ENCODE results near the gene METAP1D. TPM values are rescaled to one million over a fixed set of nuclear protein-coding genes. Genes with fewer than 3 reads are reported as not detected.

Gene METAP1D
- total RNA-seq, 2 donors from 2014 or later, result 11.6 to 13.6 TPM

GRCh38 chr2:172098287-172098649 is 98.5 kb downstream of the METAP1D start:
- peaks cover 20% of the 10 kb centered on the region for H3K4me1 ChIP-seq (replicated peaks)
- 60% methylated on average over 1 of the region's 1 CpG for whole genome bisulfite sequencing
- TF ChIP-seq, protein P1, sequence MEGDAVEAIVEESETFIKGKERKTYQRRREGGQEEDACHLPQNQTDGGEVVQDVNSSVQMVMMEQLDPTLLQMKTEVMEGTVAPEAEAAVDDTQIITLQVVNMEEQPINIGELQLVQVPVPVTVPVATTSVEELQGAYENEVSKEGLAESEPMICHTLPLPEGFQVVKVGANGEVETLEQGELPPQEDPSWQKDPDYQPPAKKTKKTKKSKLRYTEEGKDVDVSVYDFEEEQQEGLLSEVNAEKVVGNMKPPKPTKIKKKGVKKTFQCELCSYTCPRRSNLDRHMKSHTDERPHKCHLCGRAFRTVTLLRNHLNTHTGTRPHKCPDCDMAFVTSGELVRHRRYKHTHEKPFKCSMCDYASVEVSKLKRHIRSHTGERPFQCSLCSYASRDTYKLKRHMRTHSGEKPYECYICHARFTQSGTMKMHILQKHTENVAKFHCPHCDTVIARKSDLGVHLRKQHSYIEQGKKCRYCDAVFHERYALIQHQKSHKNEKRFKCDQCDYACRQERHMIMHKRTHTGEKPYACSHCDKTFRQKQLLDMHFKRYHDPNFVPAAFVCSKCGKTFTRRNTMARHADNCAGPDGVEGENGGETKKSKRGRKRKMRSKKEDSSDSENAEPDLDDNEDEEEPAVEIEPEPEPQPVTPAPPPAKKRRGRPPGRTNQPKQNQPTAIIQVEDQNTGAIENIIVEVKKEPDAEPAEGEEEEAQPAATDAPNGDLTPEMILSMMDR (IDR thresholded peaks at IDR 0.05), result no peak
- intact Hi-C loops (cut with DNase I), result no loop called here
- H3K36me3 ChIP-seq, result no peaks in the 10 kb centered on the region
- no peak overlapping the region for H3K4me3 ChIP-seq
- H3K9me3 ChIP-seq, result no peaks in the 10 kb centered on the region
- H3K27ac ChIP-seq, result no peak overlapping the region
- no peak for DNase-seq (ENCODE audit: low spot score)
- H3K27me3 ChIP-seq (replicated peaks; ENCODE audit: insufficient read depth), result peaks cover 71% of the 10 kb centered on the region

DNA sequence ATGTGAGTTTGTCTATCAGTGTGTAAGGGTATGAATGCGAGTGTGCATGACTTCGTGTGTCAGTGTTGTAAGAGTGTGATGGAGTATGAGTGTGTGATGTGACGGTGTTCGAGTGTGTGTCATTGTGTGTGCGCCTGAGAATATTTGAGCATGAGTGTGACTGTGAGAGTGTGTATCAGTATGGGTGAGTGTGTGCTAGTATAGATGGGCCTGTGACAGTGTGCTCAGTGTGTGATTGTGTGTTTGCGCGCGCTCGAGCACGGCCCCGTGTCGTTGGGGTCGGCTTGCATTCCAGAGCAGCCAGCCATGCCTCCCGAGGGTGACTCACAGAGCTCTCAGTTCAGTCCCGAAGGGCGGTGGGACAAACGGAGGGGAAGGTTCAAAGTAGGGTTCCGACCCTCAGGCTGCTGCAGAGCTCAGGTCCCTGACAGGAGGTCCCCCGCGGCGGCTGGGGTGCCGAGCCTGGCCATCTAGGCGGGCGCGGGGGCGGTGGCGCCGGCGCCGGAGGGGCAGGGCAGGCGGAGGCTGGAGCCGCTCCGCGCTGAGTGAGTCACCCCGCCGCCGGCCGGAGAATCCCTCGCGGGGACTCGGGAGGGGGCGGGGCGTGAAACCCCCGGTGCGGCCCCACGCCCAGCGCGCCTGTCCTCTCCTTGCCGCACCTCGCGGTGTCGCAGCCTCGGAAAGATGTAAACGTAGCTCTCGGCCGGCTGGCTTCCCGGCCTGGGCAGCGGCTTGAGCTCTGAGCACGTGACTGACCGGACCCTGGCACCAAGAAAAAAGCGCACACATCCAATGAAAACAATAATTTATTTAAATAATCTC is 99.1 kb downstream of the METAP1D start:
- peaks cover 69% of the 10 kb centered on the region for H3K27me3 ChIP-seq (replicated peaks; ENCODE audit: insufficient read depth)
- TF ChIP-seq POLR2AphosphoS5 (IDR thresholded peaks at IDR 0.05) (no peak), POLR2A (IDR thresholded peaks at IDR 0.05) (no peak)
- TF ChIP-seq, protein P1 (IDR thresholded peaks at IDR 0.05), result no peak
- intact Hi-C loops (cut with DNase I), result no loop called here
- no peaks in the 10 kb centered on the region for H3K9me3 ChIP-seq
- H3K4me1 ChIP-seq (replicated peaks), result peaks cover 20% of the 10 kb centered on the region
- no peak overlapping the region for H3K27ac ChIP-seq
- DNase-seq (ENCODE audit: low spot score), result no peak
- H3K36me3 ChIP-seq, result no peaks in the 10 kb centered on the region
- 8% methylated on average over 43 of the region's 61 CpGs for WGBS
- no peak overlapping the region for H3K4me3 ChIP-seq

- peaks cover 69% of the 10 kb centered on the region for H3K27me3 ChIP-seq (replicated peaks; ENCODE audit: insufficient read depth)
Observed at GRCh38 chr2:172099472-172100079, 99.8 kb downstream of the METAP1D start.

GRCh38 chr2:172100080-172100934 is 100.6 kb downstream of the METAP1D start:
- no peak for DNase-seq (ENCODE audit: low spot score)
- Histone ChIP-seq H3K9me3 (no peaks in the 10 kb centered on the region), H3K4me3 (no peak overlapping the region), H3K4me1 (replicated peaks) (peaks cover 14% of the 10 kb centered on the region), H3K27ac (no peak overlapping the region), H3K27me3 (replicated peaks; ENCODE audit: insufficient read depth) (peaks cover 68% of the 10 kb centered on the region), H3K36me3 (no peaks in the 10 kb centered on the region)
- no peak for TF ChIP-seq POLR2AphosphoS5 (IDR thresholded peaks at IDR 0.05)
- no peak for TF ChIP-seq POLR2A (IDR thresholded peaks at IDR 0.05)
- TF ChIP-seq, protein P1 (IDR thresholded peaks at IDR 0.05), result no peak
- WGBS, result 7% methylated on average over 72 of the region's 72 CpGs
- intact Hi-C loops (cut with DNase I), result loop anchor here (10.0 kb wide), 1 partner anchor 526 kb away; no protein-coding TSS in a partner anchor

More at GRCh38 chr2:172099472-172100079, 99.8 kb downstream of the METAP1D start:
- Histone ChIP-seq H3K4me3 (no peak overlapping the region), H3K4me1 (replicated peaks) (peaks cover 18% of the 10 kb centered on the region), H3K36me3 (no peaks in the 10 kb centered on the region), H3K9me3 (no peaks in the 10 kb centered on the region), H3K27ac (no peak overlapping the region)
- DNase-seq (ENCODE audit: low spot score), result no peak
- WGBS, result 7% methylated on average over 13 of the region's 13 CpGs
- intact Hi-C loops (cut with DNase I), result loop anchor here (10.0 kb wide), 1 partner anchor 525 kb away; no protein-coding TSS in a partner anchor
- TF ChIP-seq, protein P1 (IDR thresholded peaks at IDR 0.05), result no peak
- TF ChIP-seq POLR2A (IDR thresholded peaks at IDR 0.05), result no peak
- TF ChIP-seq POLR2AphosphoS5 (IDR thresholded peaks at IDR 0.05), result no peak

Data from prostate gland (tissue), 2 donors.